MM.1S (cell line): ENCODE data around the gene FAM118A.

Source experiments
- CTCF ChIP-seq: fragments of 300-600 bp; sonication (generic); IDR thresholded peaks from 2 replicates; pipeline ENCODE4 v1.5.1; 2016; ENCODE audit warnings: antibody characterized with exemption, low read length, mixed read lengths
- EZH2 ChIP-seq: fragments of 300-600 bp; sonication (generic); optimal IDR thresholded peaks from 2 replicates; pipeline ENCODE3; 2017; ENCODE audit warnings: low read depth, mild to moderate bottlenecking, antibody characterized with exemption, low read length, mixed read lengths

DNA sequence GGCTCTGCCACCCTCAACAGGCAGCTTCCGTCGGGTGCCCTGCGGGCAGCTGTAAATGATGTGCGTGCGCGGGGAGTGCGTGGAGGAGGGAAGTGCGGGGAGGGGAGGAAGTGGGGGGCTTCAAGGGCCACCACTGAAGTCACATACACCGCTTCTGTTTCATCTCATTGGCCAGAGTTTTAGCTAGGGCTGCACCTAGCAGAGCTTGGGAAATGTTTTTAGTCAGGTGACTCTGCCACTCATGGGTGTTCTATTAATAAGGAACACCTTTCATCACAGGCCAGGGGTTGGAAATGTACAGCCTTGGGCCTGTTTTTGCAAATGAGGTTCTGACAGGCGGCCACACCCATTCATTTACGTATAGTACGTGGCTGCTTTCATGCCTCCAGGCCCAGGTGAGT is 14.6 kb downstream of the FAM118A start:
- TF ChIP-seq CTCF (no peak), EZH2 (no peak)
